ENCODE data around the gene UFC1. TPM values are rescaled to one million over a fixed set of nuclear protein-coding genes. Genes with fewer than 3 reads are reported as not detected.
A peak's percentile ranks its signal among the peaks of the same experiment; 100 is the strongest.

UFC1 gene
- total RNA-seq, 1 donor from 2014 or later, result 92.2 TPM

- Histone ChIP-seq H3K4me3 (no peak overlapping the region), H3K36me3 (peaks cover 69% of the 10 kb centered on the region), H3K9me3 (no peaks in the 10 kb centered on the region), H3K27me3 (ENCODE audit: low read depth) (no peaks in the 10 kb centered on the region), H3K4me1 (peaks cover 55% of the 10 kb centered on the region), H3K27ac (peak overlapping the region; percentile 87)
- TF ChIP-seq, protein P1, sequence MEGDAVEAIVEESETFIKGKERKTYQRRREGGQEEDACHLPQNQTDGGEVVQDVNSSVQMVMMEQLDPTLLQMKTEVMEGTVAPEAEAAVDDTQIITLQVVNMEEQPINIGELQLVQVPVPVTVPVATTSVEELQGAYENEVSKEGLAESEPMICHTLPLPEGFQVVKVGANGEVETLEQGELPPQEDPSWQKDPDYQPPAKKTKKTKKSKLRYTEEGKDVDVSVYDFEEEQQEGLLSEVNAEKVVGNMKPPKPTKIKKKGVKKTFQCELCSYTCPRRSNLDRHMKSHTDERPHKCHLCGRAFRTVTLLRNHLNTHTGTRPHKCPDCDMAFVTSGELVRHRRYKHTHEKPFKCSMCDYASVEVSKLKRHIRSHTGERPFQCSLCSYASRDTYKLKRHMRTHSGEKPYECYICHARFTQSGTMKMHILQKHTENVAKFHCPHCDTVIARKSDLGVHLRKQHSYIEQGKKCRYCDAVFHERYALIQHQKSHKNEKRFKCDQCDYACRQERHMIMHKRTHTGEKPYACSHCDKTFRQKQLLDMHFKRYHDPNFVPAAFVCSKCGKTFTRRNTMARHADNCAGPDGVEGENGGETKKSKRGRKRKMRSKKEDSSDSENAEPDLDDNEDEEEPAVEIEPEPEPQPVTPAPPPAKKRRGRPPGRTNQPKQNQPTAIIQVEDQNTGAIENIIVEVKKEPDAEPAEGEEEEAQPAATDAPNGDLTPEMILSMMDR (IDR thresholded peaks at IDR 0.05), result no peak
- ATAC-seq (no peak), DNase-seq (no peak)
- intact Hi-C loops (cut with DNase I), result no loop called here
These were observed 32.6 kb upstream of the UFC1 start for GRCh38 chr1:161121042-161121650.

- Histone ChIP-seq H3K4me1 (peaks cover 54% of the 10 kb centered on the region), H3K27me3 (ENCODE audit: low read depth) (no peaks in the 10 kb centered on the region), H3K4me3 (no peak overlapping the region), H3K27ac (no peak overlapping the region), H3K36me3 (peaks cover 76% of the 10 kb centered on the region), H3K9me3 (no peaks in the 10 kb centered on the region)
- ATAC-seq, result peak in 1 of 2 donors; percentile 57
- no peak for DNase-seq
- TF ChIP-seq, protein P1 (IDR thresholded peaks at IDR 0.05), result no peak
- intact Hi-C loops (cut with DNase I), result no loop called here
These were observed 31.9 kb upstream of the UFC1 start for GRCh38 chr1:161121834-161122233.

DNA sequence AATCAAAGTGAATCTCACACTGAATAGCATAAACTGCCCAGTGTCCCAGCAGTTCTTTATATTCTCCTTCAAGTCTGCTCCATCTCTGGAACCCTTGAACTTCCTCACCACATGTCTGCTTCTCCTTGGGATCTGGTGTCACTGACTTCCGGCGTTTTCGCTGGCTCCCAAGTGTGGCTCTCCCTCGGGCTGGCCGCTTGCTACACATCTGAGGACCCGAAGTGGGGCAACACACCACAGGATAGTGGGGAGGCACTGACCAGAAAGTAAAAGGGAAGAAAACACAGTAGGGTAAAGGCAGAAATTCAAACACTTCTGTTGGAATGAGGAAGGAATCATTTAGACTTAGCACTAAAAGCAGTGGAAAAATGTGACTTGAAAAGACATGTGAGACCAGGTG lies 30.8 kb upstream of the UFC1 start:
- Histone ChIP-seq H3K27me3 (ENCODE audit: low read depth) (no peaks in the 10 kb centered on the region), H3K36me3 (peaks cover 87% of the 10 kb centered on the region), H3K27ac (no peak overlapping the region), H3K4me3 (no peak overlapping the region), H3K4me1 (peaks cover 61% of the 10 kb centered on the region), H3K9me3 (no peaks in the 10 kb centered on the region)
- ATAC-seq (no peak), DNase-seq (peak; percentile 57)
- intact Hi-C loops (cut with DNase I), result no loop called here
- TF ChIP-seq, protein P1 (IDR thresholded peaks at IDR 0.05), result no peak

- H3K4me1 ChIP-seq, result peaks cover 52% of the 10 kb centered on the region
- H3K27ac ChIP-seq, result peak overlapping the region; percentile 25
- intact Hi-C loops (cut with DNase I), result no loop called here
- H3K36me3 ChIP-seq, result peaks cover 67% of the 10 kb centered on the region
- H3K27me3 ChIP-seq (ENCODE audit: low read depth), result no peaks in the 10 kb centered on the region
- no peak overlapping the region for H3K4me3 ChIP-seq
- H3K9me3 ChIP-seq, result no peaks in the 10 kb centered on the region
- DNase-seq (no peak), ATAC-seq (no peak)
- TF ChIP-seq, protein P1 (IDR thresholded peaks at IDR 0.05), result no peak
These were observed 26.1 kb upstream of the UFC1 start for GRCh38 chr1:161127649-161128048.

GRCh38 chr1:161128591-161129420 lies 25.0 kb upstream of the UFC1 start:
- DNase-seq (no peak), ATAC-seq (no peak)
- H3K4me3 ChIP-seq, result no peak overlapping the region
- TF ChIP-seq, protein P1 (IDR thresholded peaks at IDR 0.05), result no peak
- H3K27ac ChIP-seq, result no peak overlapping the region
- H3K9me3 ChIP-seq, result no peaks in the 10 kb centered on the region
- peaks cover 53% of the 10 kb centered on the region for H3K4me1 ChIP-seq
- peaks cover 55% of the 10 kb centered on the region for H3K36me3 ChIP-seq
- no peaks in the 10 kb centered on the region for H3K27me3 ChIP-seq (ENCODE audit: low read depth)
- intact Hi-C loops (cut with DNase I), result no loop called here
